GM10266 (cell line): ENCODE measurements around the gene ACSL5.
A peak's percentile ranks its signal among the peaks of the same experiment; 100 is the strongest.

Experiments
- DNase-seq: peaks from one replicate; pipeline ENCODE4 v3.0.0; 2012; ENCODE audit errors: extremely low spot score
- TF ChIP-seq, protein P1 (sequence below): IDR thresholded peaks from 2 replicates; pipeline ENCODE4 v1.5.1; 2012; ENCODE audit warnings: mild to moderate bottlenecking, low read depth; ENCODE audit not compliant: control insufficient read depth, insufficient read depth; ENCODE audit errors: missing control alignments

ACSL5 gene

GRCh38 chr10:112424651-112425050, 50.7 kb downstream of the ACSL5 start:
- DNase-seq, result no peak
- TF ChIP-seq, protein P1, sequence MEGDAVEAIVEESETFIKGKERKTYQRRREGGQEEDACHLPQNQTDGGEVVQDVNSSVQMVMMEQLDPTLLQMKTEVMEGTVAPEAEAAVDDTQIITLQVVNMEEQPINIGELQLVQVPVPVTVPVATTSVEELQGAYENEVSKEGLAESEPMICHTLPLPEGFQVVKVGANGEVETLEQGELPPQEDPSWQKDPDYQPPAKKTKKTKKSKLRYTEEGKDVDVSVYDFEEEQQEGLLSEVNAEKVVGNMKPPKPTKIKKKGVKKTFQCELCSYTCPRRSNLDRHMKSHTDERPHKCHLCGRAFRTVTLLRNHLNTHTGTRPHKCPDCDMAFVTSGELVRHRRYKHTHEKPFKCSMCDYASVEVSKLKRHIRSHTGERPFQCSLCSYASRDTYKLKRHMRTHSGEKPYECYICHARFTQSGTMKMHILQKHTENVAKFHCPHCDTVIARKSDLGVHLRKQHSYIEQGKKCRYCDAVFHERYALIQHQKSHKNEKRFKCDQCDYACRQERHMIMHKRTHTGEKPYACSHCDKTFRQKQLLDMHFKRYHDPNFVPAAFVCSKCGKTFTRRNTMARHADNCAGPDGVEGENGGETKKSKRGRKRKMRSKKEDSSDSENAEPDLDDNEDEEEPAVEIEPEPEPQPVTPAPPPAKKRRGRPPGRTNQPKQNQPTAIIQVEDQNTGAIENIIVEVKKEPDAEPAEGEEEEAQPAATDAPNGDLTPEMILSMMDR, result no peak

GRCh38 chr10:112426111-112426510, 52.2 kb downstream of the ACSL5 start:
- DNase-seq, result no peak
- TF ChIP-seq, protein P1, result no peak

DNA sequence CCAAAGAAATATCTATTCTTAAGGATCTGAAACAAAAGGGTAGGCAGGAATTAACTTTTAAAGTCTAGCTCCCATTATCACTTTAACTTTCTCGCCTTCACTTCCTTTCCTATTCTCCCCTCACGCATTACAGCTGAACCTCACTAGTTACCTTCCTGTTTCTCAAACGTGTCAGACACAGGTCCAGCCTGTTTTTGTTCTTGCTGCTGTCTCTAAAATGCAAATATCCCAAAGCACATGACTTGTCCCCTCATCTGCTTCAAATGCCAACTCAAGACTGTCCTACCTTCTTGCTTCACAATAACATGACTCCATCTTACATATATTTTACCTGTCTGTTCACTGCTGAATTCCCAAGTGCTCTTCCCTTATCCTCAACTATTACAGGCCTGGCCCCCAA, 55.2 kb downstream of the ACSL5 start:
- TF ChIP-seq, protein P1, result no peak
- no peak for DNase-seq

DNA sequence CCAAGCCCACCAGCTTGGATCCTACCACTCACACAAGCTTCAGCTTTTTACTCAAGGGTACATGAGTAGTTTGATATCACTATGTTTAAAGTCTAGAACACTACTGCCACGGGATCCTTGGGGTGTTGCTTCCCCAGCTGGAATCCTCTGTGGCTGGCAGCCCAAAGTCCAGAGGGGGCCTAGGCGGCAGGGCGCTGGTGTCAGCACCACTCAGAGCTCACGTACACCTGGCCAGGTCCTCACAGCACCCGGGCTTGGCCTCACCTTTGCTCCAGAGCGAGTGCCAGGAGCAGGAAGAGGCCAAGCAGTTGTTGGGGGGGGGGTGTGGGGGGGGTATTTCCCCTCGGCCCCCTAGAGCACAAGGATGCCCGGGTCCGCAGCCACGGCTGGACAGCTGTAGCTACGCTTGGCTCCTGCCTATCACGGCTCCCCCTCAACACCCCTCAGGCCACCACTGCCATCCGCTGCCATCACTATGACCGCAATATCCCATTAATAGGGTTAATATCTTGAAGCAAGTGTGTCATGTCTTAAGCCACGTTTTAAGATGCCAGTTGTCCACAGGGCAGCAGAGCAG, 55.8 kb downstream of the ACSL5 start:
- TF ChIP-seq, protein P1, result no peak
- no peak for DNase-seq

DNA sequence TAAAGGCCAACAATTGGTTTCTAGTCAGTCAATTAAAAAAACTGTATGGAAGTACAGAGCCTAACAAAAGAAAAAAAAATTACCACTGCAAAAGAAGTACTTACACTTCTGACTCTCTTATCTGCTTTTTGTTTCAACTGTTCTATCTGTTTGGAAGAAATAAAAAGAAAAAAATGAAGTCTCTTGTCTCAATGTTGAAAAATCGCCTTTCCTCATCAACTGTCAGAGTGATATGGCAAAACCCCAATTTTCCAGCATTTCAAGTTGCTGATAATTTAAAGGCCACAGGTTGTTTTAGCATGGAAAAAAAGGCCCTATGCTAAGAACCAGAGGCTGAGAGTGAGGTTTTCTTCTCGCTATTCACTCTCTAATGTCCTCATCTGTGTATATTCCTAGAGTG, 59.2 kb downstream of the ACSL5 start:
- TF ChIP-seq, protein P1, result no peak

GRCh38 chr10:112434988-112435619, 61.2 kb downstream of the ACSL5 start:
- TF ChIP-seq, protein P1, result peak; percentile 19
- DNase-seq, result no peak

More for the DNA sequence above, 59.2 kb downstream of the ACSL5 start:
- no peak for DNase-seq

DNA sequence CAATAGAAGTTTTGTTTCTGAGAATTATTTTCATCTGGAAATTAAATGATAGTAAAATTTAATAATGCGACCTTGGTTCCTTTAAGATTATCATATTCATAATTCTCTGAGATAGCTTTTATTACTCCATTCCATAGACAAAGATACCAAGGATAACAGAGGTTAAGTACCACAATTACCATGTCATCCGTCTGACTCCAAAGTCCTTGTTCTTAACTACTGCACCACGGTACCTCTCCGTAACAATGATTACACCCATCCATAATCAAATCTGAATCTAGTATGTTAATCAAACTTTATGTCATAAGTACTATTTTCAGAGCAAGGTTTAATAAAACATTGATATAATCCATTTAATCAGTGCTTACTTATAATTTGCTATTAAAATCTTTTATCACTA, 64.4 kb downstream of the ACSL5 start:
- DNase-seq, result no peak
- TF ChIP-seq, protein P1, result no peak
